NCI-H2227 (cell line): ENCODE results near the gene OR9A4.
"Not testable (repeated sequence)": the region's sequence is repeated elsewhere in the genome, so short reads cannot be mapped to it uniquely, and the experiment has no call there.

Experiments used
- DNase-seq: peaks from one replicate; lab custom pipeline; 2025; ENCODE audit not compliant: unreplicated experiment; lab: John Stamatoyannopoulos, UW

The OR9A4 gene

GRCh38 chr7:141916099-141916498 is at the start of gene OR9A4:
Gene OR9A4 (plus strand): TSS chr7:141916399. CDS start chr7:141918876, 2,477 bp downstream.
- no peak for DNase-seq

- no peak for DNase-seq
Observed at GRCh38 chr7:141866974-141867373, 49.2 kb upstream of the OR9A4 start.

DNA sequence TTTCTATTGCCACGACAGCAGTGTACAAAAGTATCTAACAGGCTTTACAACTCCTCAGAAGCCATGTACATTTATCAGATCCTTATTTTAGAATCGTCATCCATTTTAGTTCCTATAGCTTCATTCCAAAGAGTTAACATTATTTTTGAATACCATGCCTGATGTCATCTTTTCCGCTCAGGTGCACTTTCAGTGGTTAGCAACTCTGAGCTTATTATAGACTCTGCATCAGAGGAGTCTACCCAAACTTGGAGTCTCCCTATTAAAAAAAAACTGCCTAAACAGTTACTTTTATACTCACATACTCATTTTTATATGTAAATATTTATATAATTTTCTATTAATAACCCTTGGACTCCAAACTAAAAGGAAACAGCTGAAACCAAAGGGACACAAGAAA is 43.3 kb upstream of the OR9A4 start:
- no peak for DNase-seq

DNA sequence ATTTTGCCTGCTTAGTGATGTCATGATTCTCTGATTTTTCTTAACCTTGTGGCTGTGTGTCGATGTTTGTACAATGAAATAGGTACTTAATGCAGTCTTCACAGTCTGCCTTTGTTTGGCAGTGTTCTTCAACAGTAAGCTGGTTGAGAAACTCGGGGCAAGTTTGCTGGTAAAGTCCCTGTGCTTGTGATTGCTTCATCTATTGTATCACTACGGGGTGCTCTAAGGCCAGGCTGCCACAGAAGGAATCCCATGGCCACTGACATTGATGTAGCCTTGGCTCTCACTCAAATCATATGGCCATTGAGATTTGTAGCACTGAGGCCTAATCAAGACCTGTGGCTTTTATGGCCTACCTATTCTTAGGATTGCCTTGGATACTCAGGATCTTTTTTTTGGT is 41.4 kb upstream of the OR9A4 start:
- DNase-seq = no peak

DNA sequence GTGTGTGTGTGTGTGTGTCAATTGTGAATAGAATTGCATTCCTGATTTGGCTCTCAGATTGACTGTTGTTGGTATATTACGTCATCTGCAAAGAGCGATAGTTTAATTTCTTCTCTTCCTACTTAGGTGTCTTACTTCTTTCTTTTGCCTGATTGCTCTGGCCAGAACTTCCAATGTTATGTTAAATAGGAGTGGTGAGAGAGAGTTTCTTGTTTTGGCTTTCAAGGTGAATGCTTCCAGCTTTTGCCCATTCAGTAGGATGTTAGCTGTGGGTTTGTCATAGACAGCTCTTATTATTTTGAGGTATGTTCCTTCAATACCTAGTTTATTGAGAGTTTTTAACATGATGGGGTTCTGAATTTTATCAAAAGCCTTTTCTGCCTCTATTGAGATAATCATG is 40.7 kb upstream of the OR9A4 start:
- no peak for DNase-seq

- no peak for DNase-seq
Observed at GRCh38 chr7:141876371-141876770, 39.8 kb upstream of the OR9A4 start.

- no peak for DNase-seq
Observed at GRCh38 chr7:141877365-141877764, 38.8 kb upstream of the OR9A4 start.

- no peak for DNase-seq
Observed at GRCh38 chr7:141880960-141881359, 35.2 kb upstream of the OR9A4 start.

DNA sequence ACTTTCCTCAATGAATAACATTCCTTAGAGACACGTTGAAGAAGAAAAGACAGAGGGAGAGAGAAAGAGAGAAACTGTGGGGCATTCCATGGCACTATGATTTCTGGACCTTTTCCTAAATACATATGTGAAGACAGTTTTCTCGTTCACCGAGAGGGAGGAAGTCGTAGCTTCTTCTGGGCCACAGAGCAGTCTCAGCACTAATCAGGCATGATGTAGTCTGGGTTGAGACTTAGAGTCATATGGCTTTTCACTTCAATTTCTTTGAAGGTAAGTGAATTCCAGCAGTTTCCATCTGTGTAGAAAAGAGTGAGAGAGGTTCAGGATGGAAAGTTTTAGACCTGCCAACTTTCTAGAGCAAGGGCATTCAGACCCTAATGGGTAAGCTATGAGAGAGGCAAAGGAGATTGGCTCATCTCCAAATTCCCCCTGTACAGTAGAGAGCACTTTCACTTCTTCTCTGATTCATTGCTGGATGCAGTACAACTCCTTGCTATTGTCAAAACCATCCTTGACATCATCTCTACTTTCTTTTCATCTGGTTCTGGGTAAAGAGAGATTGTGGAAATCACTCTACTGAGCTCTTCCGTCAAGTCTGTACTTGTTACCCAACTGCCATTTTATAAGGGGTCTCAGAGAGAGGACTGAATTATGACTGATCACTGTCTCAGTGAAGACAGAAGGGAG is 31.5 kb upstream of the OR9A4 start:
- no peak for DNase-seq

GRCh38 chr7:141889321-141889720 is 26.9 kb upstream of the OR9A4 start:
- no peak for DNase-seq

DNA sequence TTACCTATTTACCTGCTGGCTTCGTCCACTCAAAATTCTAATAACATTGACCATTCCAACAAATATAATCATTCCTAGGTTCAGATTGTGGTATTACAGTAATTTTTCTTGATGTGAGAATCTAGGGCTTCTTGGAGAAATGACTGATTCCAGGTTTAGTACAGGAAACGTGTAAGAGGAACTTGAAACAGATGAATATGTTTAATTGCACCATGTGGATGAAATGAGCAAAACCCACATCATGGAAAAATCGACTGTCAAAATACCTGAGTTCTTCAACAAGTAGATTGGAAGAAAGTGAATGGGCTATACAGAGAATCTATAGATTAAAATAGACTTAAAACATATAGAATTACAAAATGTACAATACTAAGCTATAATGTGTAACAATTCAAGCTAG is 24.9 kb upstream of the OR9A4 start:
- DNase-seq = no peak

- not testable (repeated sequence) for DNase-seq
Observed at GRCh38 chr7:141899366-141899765, 16.8 kb upstream of the OR9A4 start.

GRCh38 chr7:141906285-141906684 is 9.9 kb upstream of the OR9A4 start:
- no peak for DNase-seq

DNA sequence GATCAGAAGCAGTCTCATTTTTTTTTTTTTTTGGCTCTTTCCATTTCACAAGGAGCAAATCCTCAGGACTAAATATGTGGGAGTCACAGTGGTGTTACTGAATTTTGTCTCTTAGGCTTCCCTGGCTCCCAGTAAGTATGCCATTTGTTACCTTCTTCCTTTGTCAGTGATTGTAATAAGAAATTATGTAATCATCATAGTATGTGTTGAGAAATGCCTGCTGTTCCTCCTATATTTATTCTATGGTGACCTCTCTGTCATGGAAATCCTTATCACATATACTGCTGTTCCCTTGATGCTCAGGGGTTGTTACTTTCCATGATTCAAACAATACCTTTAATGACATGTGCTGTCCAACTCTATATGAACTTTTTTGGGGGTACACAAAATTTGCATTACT is 4.8 kb upstream of the OR9A4 start:
- DNase-seq = no peak

- no peak for DNase-seq
Observed at GRCh38 chr7:141915565-141915964, 634 bp upstream of the OR9A4 start.

GRCh38 chr7:141920281-141920680 is 4.1 kb downstream of the OR9A4 start:
- no peak for DNase-seq

DNA sequence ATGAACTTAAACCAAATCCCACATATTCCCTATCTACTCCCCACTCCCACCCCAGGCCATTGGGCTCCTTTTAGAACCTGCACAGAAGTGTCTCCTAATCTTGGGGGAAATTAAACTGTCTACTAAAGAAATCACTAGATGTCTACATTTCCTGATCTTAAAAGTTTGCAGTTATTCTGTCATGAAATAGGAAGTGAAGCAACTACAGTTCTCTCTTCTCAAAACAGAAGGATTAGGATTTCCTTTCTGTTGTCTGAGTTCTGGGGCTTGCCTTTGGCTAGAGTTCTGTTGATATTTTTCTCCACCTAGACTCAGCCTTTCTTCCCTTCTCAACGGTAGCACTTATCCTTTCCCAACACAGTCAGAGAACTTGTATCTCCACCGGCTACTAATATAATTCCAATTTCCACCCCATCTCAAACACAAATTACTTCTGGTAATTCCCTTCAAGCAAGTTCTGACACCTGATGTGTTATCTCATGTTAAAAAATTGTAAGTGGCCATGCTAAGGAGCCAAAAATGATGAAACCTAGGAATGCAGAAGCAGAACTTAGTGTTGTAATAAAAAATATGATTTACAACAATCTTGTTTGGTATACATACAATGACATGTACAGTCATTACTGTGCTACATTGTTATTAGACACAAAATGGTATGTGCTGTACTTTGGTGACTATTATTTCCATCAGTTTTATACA is 12.1 kb downstream of the OR9A4 start:
- DNase-seq = no peak

DNA sequence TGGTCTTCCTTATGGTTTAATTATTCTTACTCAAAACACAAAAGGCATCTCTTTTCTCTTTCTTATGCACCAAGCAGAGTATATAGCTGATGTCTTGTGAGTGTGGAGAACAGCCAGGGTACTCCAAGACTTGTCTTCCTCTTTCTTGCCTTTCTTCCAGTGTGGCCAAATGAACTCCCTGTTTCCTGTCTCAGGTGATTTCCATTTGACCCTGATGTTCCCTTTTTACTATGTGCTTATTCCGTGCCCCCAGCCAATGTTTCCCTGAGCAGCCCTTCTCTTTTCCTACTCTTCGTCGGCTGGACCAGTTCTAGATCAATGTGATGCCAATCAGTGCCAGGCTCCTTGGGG is 12.6 kb downstream of the OR9A4 start:
- no peak for DNase-seq

GRCh38 chr7:141930211-141930610 is 14.0 kb downstream of the OR9A4 start:
- no peak for DNase-seq

DNA sequence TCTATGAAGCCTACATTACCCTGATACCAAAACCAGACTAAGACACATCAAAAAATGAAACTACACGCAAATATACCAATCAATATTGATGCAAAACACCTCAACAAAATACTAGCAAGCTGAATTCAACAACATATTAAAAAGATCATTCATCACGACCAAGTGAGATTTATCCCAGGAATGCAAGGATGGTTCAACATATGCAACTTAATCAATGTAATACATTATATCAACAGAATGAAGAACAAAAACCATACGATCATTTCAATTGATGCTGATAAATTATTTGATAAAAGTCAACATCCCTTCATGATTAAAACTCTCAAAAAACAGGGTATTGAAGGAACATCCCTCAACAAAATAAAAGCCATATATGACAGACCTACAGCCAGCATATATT is 24.9 kb downstream of the OR9A4 start:
- DNase-seq = no peak

DNA sequence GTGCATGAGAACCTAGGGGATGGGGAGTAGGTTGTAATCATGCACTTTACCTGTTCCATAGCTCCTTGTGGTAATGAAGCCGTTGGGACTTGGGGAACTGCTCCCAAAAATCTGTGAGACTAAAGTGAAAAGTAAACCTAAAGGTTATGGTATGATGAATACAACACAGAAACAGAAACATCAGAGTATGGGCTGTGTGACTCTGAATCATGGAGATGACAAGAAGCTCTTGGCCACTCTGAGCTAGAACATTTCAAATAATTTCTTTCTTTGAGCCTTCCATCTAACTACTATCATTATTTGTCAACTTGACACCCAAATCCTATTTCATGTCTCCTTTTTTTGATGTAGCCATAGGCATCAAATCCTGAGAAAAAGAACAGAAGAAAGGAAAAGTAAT is 27.6 kb downstream of the OR9A4 start:
- DNase-seq = no peak

DNA sequence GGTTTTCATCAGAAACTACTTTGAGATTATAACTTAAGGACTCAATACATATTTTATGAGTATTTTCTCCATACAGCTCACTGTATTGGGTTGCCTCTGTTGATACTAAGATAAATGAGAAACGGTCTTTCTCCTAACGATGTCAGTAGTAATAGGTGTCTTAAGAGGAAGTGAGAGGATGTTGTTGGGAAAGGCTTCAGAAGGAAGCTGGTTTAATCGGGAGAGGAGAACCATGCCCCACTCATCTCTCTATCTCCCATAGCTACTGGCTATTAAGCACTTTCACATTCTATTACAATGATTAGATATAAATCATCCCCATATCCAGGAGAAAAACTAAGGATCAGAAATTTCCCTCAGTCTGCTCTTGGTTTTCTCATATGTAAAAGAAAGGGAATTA is 28.6 kb downstream of the OR9A4 start:
- DNase-seq = no peak

GRCh38 chr7:141945356-141945755 is 29.2 kb downstream of the OR9A4 start:
- DNase-seq = no peak
